ENCODE data around the gene LAMP1. TPM values are rescaled to one million over a fixed set of nuclear protein-coding genes. Genes with fewer than 3 reads are reported as not detected.

The LAMP1 gene
- total and polyA plus RNA-seq, 2 donors (not counting 1 experiment from before 2014, with no cell fraction given): 52.1 to 96.1 TPM

GRCh38 chr13:113324398-113324797 is 27.4 kb downstream of the LAMP1 start:
- intact Hi-C loops (cut with micrococcal nuclease): no loop called here
- Mint-ChIP-seq H3K27ac (no peak overlapping the region), H3K27me3 (no peaks in the 10 kb centered on the region), H3K4me1 (no peaks in the 10 kb centered on the region), H3K9me3 (ENCODE audit: insufficient read depth) (no peaks in the 10 kb centered on the region), H3K4me3 (no peak overlapping the region)
- Histone ChIP-seq H3K27ac (ENCODE audit: low read length in 2 of 2) (no peak overlapping the region), H2AFZ (ENCODE audit: insufficient read depth, low read depth, low read length, poor library complexity, severe bottlenecking) (no peak overlapping the region), H3K4me3 (ENCODE audit: control extremely low read depth in 1 of 5, extremely low read depth in 1 of 5, insufficient read depth in 1 of 5, low read depth in 2 of 5, low read length in 4 of 5) (no peak overlapping the region), H3K9ac (ENCODE audit: low read length) (no peak overlapping the region), H3K79me2 (ENCODE audit: control insufficient read depth, insufficient read depth, low read length) (no peaks in the 10 kb centered on the region), H3K4me2 (replicated peaks; ENCODE audit: low read depth, low read length, poor library complexity, severe bottlenecking) (no peak overlapping the region), H3K9me3 (ENCODE audit: control extremely low read depth in 1 of 3, control insufficient read depth in 2 of 3, insufficient read depth in 1 of 3, low read length in 2 of 3) (peaks cover 0 to 7% (median 0%) of the 10 kb centered on the region in 3 donors), H3K36me3 (replicated peaks in 1 of 2; ENCODE audit: control extremely low read depth in 1 of 2, control insufficient read depth in 1 of 2, extremely low read depth in 1 of 2, insufficient read depth in 2 of 2, low read length in 1 of 2) (peaks cover 0 to 46% of the 10 kb centered on the region in 2 experiments), H3K27me3 (replicated peaks in 1 of 4; ENCODE audit: control extremely low read depth in 1 of 4, control insufficient read depth in 3 of 4, insufficient read depth in 4 of 4, low read length in 3 of 4) (no peaks in the 10 kb centered on the region), H4K20me1 (ENCODE audit: control insufficient read depth, insufficient read depth, low read length, poor library complexity, severe bottlenecking) (peaks cover 4% of the 10 kb centered on the region), H3K4me1 (ENCODE audit: control insufficient read depth in 2 of 2, insufficient read depth in 2 of 2, low read length in 2 of 2) (no peaks in the 10 kb centered on the region)
- no peak for DNase-seq
- no peak for TF ChIP-seq EZH2 (IDR thresholded peaks at IDR 0.05; ENCODE audit: borderline replicate concordance, insufficient read depth, low read depth, low read length, poor library complexity, severe bottlenecking)
- ATAC-seq (ENCODE audit: low read depth): no peak
- ChIA-PET CTCF (no interaction called here), POLR2A (no interaction called here)
- 97% methylated on average over 11 of the region's 12 CpGs for WGBS (ENCODE audit: insufficient coverage)

DNA sequence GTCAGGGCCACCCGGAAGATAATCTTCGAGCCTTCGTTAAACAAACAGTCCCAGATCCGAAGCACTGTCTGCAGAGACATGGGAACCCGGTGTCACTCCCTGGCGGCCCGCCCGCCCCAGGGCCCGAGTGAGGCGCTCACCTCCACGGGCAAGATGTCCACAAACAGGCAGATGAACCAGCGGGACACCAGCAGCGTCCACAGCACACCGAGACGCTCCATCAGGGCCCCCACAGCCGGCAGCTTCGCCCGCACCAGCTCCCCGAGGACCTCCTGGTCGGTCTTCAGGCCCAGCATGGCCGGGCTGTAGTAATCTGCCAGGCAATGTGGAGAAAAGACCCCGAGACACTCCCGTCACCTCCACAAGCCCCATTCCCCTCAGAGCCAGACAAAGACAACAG is 28.7 kb downstream of the LAMP1 start:
- Histone ChIP-seq H3K27me3 (replicated peaks in 1 of 4; ENCODE audit: control extremely low read depth in 1 of 4, control insufficient read depth in 3 of 4, insufficient read depth in 4 of 4, low read length in 3 of 4) (no peaks in the 10 kb centered on the region), H3K4me3 (ENCODE audit: control extremely low read depth in 1 of 5, extremely low read depth in 1 of 5, insufficient read depth in 1 of 5, low read depth in 2 of 5, low read length in 4 of 5) (no peak overlapping the region), H3K4me1 (ENCODE audit: control insufficient read depth in 2 of 2, insufficient read depth in 2 of 2, low read length in 2 of 2) (no peaks in the 10 kb centered on the region), H3K36me3 (replicated peaks in 1 of 2; ENCODE audit: control extremely low read depth in 1 of 2, control insufficient read depth in 1 of 2, extremely low read depth in 1 of 2, insufficient read depth in 2 of 2, low read length in 1 of 2) (peaks cover 0 to 32% of the 10 kb centered on the region in 2 experiments), H3K4me2 (replicated peaks; ENCODE audit: low read depth, low read length, poor library complexity, severe bottlenecking) (no peak overlapping the region), H3K9me3 (ENCODE audit: control extremely low read depth in 1 of 3, control insufficient read depth in 2 of 3, insufficient read depth in 1 of 3, low read length in 2 of 3) (peaks cover 0 to 10% (median 0%) of the 10 kb centered on the region in 3 donors), H3K27ac (ENCODE audit: low read length in 2 of 2) (no peak overlapping the region), H3K9ac (ENCODE audit: low read length) (no peak overlapping the region), H4K20me1 (ENCODE audit: control insufficient read depth, insufficient read depth, low read length, poor library complexity, severe bottlenecking) (no peaks in the 10 kb centered on the region), H2AFZ (ENCODE audit: insufficient read depth, low read depth, low read length, poor library complexity, severe bottlenecking) (no peak overlapping the region), H3K79me2 (ENCODE audit: control insufficient read depth, insufficient read depth, low read length) (no peaks in the 10 kb centered on the region)
- DNase-seq (no peak), ATAC-seq (ENCODE audit: low read depth) (no peak)
- POLR2A ChIA-PET: no interaction called here
- Mint-ChIP-seq H3K4me3 (no peak overlapping the region), H3K27me3 (no peaks in the 10 kb centered on the region), H3K4me1 (no peaks in the 10 kb centered on the region), H3K27ac (no peak overlapping the region), H3K9me3 (ENCODE audit: insufficient read depth) (no peaks in the 10 kb centered on the region)
- intact Hi-C loops (cut with micrococcal nuclease): no loop called here
- WGBS (ENCODE audit: insufficient coverage): 96% methylated on average over 19 of the region's 23 CpGs
- CTCF ChIA-PET: no interaction called here
- TF ChIP-seq EZH2 (IDR thresholded peaks at IDR 0.05; ENCODE audit: borderline replicate concordance, insufficient read depth, low read depth, low read length, poor library complexity, severe bottlenecking) (no peak), CTCF (IDR thresholded peaks at IDR 0.05) (no peak)
